Islet precursor cell (in vitro differentiated cells): ENCODE results near the gene RXYLT1.

Experiments used
- DNase-seq: peaks from one replicate; pipeline ENCODE4 v3.0.0-alpha.2; 2018

The RXYLT1 gene

DNA sequence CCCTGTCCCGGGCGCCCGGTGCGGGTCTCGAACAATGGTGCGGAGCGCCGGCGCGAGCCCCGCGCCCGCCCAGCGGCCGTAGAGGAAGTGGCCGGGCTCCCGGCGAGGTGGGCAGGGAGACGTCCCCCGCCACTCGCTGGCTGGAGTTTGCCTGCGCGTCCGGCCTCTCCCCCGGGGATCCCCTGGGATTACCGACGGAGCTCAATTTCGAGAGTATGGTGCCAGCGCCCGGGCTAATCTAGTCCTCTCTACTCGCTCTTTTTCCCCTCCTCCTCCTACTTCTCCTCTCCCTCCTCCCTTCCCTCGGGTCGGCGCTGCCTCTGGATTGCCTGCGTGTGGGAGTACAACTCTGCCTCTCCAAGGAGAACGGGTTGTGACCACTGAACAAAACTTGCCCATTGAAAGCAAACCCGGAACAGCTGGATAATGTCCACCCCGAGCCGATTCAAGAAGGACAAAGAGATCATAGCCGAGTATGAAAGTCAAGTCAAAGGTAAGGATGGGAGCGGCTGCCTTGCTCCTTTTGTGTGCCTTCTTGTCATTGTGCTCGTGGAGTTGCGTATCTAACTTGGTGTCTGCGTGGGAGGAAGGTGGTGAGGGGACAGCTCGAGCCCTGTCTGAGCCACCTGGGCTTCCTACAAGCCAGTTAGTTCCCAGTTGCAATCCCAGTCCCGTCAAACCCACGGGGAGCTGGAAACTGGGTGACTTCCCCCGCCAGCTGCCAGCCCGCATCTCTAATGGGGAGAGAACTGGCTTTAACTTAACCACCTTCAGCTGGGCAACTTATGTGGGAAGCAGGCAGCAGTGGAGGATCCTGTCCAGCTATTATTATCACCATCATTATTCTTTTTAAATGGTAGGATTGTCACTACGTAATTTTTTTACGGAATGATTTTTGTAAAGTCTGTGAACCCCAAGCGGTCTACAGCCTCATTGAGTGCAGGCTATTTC is 65.0 kb downstream of the RXYLT1 start, which contains the start of gene SRGAP1:
Gene SRGAP1 (plus strand): TSS at position 310 of the 951 bp plus-strand sequence. CDS start 117 bp downstream, at position 427.
- peak; percentile 83 for DNase-seq

GRCh38 chr12:63845726-63846125 is 66.0 kb downstream of the RXYLT1 start:
- peak; percentile 75 for DNase-seq

DNA sequence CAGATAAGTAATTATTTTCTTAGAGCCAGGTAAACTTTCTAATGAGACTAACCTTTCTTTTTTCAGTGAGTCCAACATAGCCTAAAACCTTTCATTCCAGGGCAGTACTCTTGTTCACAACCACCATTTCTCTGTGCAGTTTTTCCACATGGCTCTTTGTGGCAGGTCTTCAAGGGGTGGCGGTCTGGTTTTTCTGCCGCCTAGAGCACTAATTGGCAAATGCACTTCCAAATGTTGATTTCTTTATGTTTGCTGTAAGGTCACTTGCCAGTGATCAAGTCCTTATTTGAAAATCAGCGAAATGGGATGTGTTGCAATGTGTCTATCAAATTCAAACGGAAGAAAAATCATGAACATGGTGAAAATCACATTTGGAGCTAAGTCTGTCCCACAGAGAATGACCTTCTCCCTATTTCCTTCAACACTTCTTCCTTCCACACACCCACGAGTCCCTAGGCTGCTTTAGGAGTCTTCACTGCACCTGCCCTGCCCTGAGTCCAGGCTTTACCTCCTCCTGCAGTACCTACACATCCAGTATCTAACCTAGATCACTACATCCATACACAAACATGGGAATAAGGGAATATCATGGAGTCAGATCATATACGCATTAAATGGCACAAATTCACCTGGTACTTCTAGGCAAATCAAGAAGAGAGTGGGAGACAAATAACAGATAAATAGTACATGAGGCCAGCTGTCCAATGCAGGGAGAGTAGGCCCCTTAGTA is 66.7 kb downstream of the RXYLT1 start:
- DNase-seq, result peak; percentile 31

GRCh38 chr12:63848450-63848849 is 68.7 kb downstream of the RXYLT1 start:
- DNase-seq, result no peak

- DNase-seq, result no peak
Observed at GRCh38 chr12:63849106-63849620, 69.5 kb downstream of the RXYLT1 start.

DNA sequence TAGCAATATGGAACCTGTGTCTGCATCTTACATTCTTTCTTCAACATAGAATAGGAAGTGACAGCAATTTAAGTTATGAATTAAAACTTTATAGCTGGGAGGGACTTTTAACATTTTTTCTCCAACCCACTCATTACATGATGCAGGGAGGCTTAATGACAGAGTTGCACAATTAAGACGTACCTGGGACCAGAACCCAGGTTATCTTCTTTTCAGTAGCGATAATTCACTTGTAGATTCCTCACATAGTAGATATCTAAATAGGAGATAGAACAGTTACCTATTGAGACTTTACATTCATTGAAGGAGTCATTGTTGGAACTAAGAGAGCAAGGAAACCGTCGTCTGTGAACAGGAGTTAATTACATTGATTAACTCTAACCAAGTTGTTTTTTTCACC is 69.9 kb downstream of the RXYLT1 start:
- DNase-seq, result no peak

DNA sequence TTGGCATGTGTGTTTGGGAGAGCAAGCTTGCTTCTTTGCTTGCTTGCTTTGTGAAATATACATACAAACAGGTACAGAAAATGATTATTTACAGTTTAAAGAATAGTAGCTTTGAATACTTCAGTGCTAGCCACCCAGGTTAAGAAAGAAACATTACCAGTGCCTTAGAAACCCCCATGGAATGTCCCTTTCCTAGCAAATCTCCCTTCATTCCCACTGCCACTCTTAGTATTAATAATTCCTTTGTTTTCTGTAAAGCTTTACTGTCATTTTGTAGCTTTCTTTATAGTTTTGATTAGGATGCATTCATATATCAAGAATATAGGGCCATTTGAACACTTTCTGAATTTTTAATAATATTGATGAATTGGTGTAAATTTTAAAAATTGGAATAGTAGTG is 74.3 kb downstream of the RXYLT1 start:
- no peak for DNase-seq

DNA sequence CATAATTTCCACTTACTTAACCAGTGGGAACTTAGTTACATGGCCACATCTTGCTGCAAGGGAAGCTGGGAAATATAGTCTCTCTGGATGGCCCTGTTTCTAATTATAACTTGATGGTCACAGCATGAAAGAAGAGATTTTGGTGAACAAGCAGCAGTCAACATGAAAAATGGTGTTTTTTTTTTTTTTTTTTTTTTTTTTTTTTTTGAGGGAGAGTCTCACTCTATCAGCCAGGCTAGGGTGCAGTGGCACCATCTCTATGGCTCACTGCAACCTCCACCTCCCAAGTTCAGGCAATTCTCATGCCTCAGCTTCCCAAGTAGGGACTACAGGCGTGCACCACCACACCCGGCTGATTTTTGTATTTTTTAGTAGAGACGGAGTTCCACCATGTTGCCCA is 75.6 kb downstream of the RXYLT1 start:
- DNase-seq, result no peak

DNA sequence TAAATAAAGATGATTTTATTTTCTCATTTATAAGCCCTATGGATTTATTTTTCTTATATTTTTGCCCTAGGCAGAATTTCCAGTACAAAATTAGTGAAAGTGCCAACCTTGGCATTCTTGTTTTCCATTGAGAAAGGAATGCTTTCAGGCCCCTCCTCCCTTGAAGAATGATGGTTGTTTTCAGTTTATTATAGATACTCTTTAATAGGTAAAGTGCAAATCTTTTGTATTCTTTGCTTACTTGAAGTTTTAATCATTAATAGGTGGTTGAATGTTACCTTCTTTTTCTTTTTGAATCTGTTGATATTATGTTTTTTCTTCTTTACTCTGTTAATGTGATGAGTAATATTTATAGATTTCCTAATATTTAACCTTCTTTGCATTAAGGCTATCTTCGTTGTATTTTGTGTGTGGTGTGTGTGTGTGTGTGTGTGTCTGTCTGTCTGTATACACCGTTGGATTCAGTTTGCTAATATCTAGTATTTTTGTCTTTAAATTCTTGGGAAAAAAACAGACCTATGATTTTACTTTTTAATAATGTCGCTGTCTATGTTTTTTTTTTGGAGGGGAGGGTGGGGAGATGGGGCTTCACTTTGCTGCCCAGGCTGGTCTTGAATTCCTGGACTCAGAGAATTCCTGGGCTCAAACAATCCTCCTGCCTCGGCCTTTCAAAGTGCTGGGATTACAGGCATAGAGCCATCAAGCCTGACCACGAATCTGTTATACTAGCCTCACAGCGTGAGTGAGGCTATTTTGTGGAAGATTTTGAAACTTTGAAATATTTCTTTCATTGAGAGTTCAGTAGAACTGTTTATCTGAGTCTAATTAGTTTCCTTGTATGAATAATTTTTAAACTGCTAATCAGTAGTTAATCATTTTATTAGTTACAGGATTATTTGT is 78.3 kb downstream of the RXYLT1 start:
- no peak for DNase-seq
